Endodermal cell (in vitro differentiated cells): ENCODE data around the gene KLHL25. TPM values are rescaled to one million over a fixed set of nuclear protein-coding genes. Genes with fewer than 3 reads are reported as not detected.

Experiments
- DNase-seq: peaks from one replicate; pipeline ENCODE4 v3.0.0-alpha.2; 2017
- H3K27ac ChIP-seq: 2 replicates; pipeline ENCODE4 v1.5.1; 2013; ENCODE audit warnings: mild to moderate bottlenecking, low read depth, low read length, moderate library complexity
- H3K27me3 ChIP-seq: 2 replicates; pipeline ENCODE4 v1.6.1; 2013; ENCODE audit warnings: mild to moderate bottlenecking, low read length, moderate library complexity; ENCODE audit not compliant: insufficient read depth, control insufficient read depth, poor library complexity, severe bottlenecking
- H3K36me3 ChIP-seq: 2 replicates; pipeline ENCODE4 v1.7.0; 2013; ENCODE audit warnings: mild to moderate bottlenecking, low read length, moderate library complexity; ENCODE audit not compliant: control insufficient read depth, insufficient read depth
- H3K4me1 ChIP-seq: one replicate; pipeline ENCODE4 v1.7.0; 2013; ENCODE audit warnings: low read length; ENCODE audit not compliant: control insufficient read depth, insufficient read depth
- H3K4me3 ChIP-seq: 2 replicates; pipeline ENCODE4 v1.5.1; 2013; ENCODE audit warnings: mild to moderate bottlenecking, low read length, moderate library complexity
- H3K9ac ChIP-seq: 2 replicates; pipeline ENCODE4 v1.6.1; 2013; ENCODE audit warnings: mild to moderate bottlenecking, low read length, moderate library complexity; ENCODE audit not compliant: poor library complexity, severe bottlenecking; ENCODE audit errors: extremely low read depth
- H3K9me3 ChIP-seq: 2 replicates; pipeline ENCODE4 v1.6.1; 2013; ENCODE audit warnings: mild to moderate bottlenecking, low read length, moderate library complexity; ENCODE audit not compliant: control insufficient read depth
- H3K27ac Mint-ChIP-seq: 2 replicates; pipeline ENCODE4 v1.8.0; 2020; ENCODE audit warnings: mixed read lengths
- H3K27me3 Mint-ChIP-seq: 2 replicates; pipeline ENCODE4 v1.8.0; 2021; ENCODE audit warnings: mild to moderate bottlenecking, mixed read lengths; ENCODE audit not compliant: insufficient read depth
- H3K36me3 Mint-ChIP-seq: 2 replicates; pipeline ENCODE4 v1.8.0; 2020; ENCODE audit warnings: low read depth, mixed read lengths
- H3K4me1 Mint-ChIP-seq: 2 replicates; pipeline ENCODE4 v1.8.0; 2020; ENCODE audit warnings: mixed read lengths
- H3K4me3 Mint-ChIP-seq: 2 replicates; pipeline ENCODE4 v1.8.0; 2020; ENCODE audit warnings: mild to moderate bottlenecking, moderate library complexity, mixed read lengths
- H3K9me3 Mint-ChIP-seq: 2 replicates; pipeline ENCODE4 v1.8.0; 2020; ENCODE audit warnings: mild to moderate bottlenecking, mixed read lengths
- CTCF ChIP-seq: fragments of 200-600 bp; sonication (generic); conservative IDR thresholded peaks from 2 replicates; pipeline ENCODE4 v1.5.0; 2021; ENCODE audit warnings: antibody characterized with exemption, mild to moderate bottlenecking
- WGBS, 2 experiments: methylation state at CpG; one replicate each; pipeline versions ENCODE4 v1.1.5 to v1.1.7; 2013; ENCODE audit warnings: missing lambda C conversion rate in 2 of 2, mixed read lengths in 1 of 2; ENCODE audit not compliant: insufficient coverage in 1 of 2, insufficient read length in 1 of 2; 5-methylcytosine and 5-hydroxymethylcytosine counted together
- microRNA-seq: library from miRNA; unstranded; fragments of <30 nt; microRNA quantifications from one replicate; pipeline ENCODE4 v1.2.0, GENCODE V29; 2020; ENCODE audit warnings: borderline microRNAs expressed
- total RNA-seq, 2 donors: library from RNA; stranded (reverse); fragmentation: NEBNext Ultra II Directional in 1 of 2; extraction: Animal tissue kit (Norgen Biotek cat#: 25700) in 1 of 2; gene quantifications; 2 replicates in 1 of 2; 3 replicates in 1 of 2; pipeline ENCODE4 v1.2.1, GENCODE V29; 2021

Gene KLHL25
- total RNA-seq, 2 donors from 2014 or later: 13.3 TPM

GRCh38 chr15:85716261-85716660 lies 78.5 kb downstream of the KLHL25 start:
- peaks cover 80% of the 10 kb centered on the region for H3K36me3 Mint-ChIP-seq
- H3K4me3 ChIP-seq: no peak overlapping the region
- H3K27ac ChIP-seq: no peak overlapping the region
- H3K4me3 Mint-ChIP-seq: no peak overlapping the region
- no peaks in the 10 kb centered on the region for H3K27me3 Mint-ChIP-seq
- H3K27me3 ChIP-seq: no peaks in the 10 kb centered on the region
- H3K4me1 Mint-ChIP-seq: peaks cover 6% of the 10 kb centered on the region
- H3K36me3 ChIP-seq: peaks cover 93% of the 10 kb centered on the region
- no peaks in the 10 kb centered on the region for H3K4me1 ChIP-seq
- WGBS, 2 experiments: 79% methylated on average over 3 of the region's 3 CpGs; no CpG with 5 or more reads in 1 of the 2 experiments
- no peak for DNase-seq
- TF ChIP-seq CTCF: no peak
- H3K27ac Mint-ChIP-seq: no peak overlapping the region
- H3K9me3 Mint-ChIP-seq: no peaks in the 10 kb centered on the region
- no peak overlapping the region for H3K9ac ChIP-seq
- no peaks in the 10 kb centered on the region for H3K9me3 ChIP-seq

GRCh38 chr15:85711580-85712192 lies 83.0 kb downstream of the KLHL25 start:
- H3K4me1 Mint-ChIP-seq: peaks cover 25% of the 10 kb centered on the region
- Histone ChIP-seq H3K27ac (no peak overlapping the region), H3K9ac (no peak overlapping the region), H3K36me3 (peaks cover 82% of the 10 kb centered on the region), H3K27me3 (no peaks in the 10 kb centered on the region), H3K9me3 (no peaks in the 10 kb centered on the region), H3K4me1 (peaks cover 11% of the 10 kb centered on the region), H3K4me3 (no peak overlapping the region)
- no peak for DNase-seq
- H3K9me3 Mint-ChIP-seq: no peaks in the 10 kb centered on the region
- no peak for TF ChIP-seq CTCF
- H3K27me3 Mint-ChIP-seq: no peaks in the 10 kb centered on the region
- no peak overlapping the region for H3K4me3 Mint-ChIP-seq
- H3K36me3 Mint-ChIP-seq: peaks cover 74% of the 10 kb centered on the region
- no peak overlapping the region for H3K27ac Mint-ChIP-seq
- 93 to 96% methylated on average over 5 to 7 of the region's 7 CpGs for WGBS, 2 experiments

GRCh38 chr15:85710340-85710842 lies 84.3 kb downstream of the KLHL25 start:
- H3K27me3 ChIP-seq: no peaks in the 10 kb centered on the region
- DNase-seq: no peak
- no peaks in the 10 kb centered on the region for H3K27me3 Mint-ChIP-seq
- peaks cover 18% of the 10 kb centered on the region for H3K4me1 ChIP-seq
- H3K36me3 Mint-ChIP-seq: peaks cover 63% of the 10 kb centered on the region
- no peak overlapping the region for H3K4me3 Mint-ChIP-seq
- TF ChIP-seq CTCF: no peak
- 90 to 95% methylated on average over 7 of the region's 7 CpGs for WGBS, 2 experiments
- H3K27ac ChIP-seq: no peak overlapping the region
- H3K9me3 ChIP-seq: no peaks in the 10 kb centered on the region
- no peak overlapping the region for H3K27ac Mint-ChIP-seq
- H3K4me3 ChIP-seq: no peak overlapping the region
- H3K9ac ChIP-seq: no peak overlapping the region
- peaks cover 27% of the 10 kb centered on the region for H3K4me1 Mint-ChIP-seq
- H3K9me3 Mint-ChIP-seq: no peaks in the 10 kb centered on the region
- H3K36me3 ChIP-seq: peaks cover 81% of the 10 kb centered on the region

Small RNA genes lying within 50 kb of the gene (microRNA-seq; reads per million reads assigned to microRNA genes)
- gene MIR1276: 1.5 reads per million, percentile 3 among the genes with 10 or more reads in this experiment
- gene MIR548AP: not detected
